HCT116 (cell line): Measurements from ENCODE around the gene BAX. TPM values are rescaled to one million over a fixed set of nuclear protein-coding genes. Genes with fewer than 3 reads are reported as not detected.
A peak's percentile ranks its signal among the peaks of the same experiment; 100 is the strongest.

ENCODE experiments used
- ATAC-seq: fragments of 200-7000 bp; cut with Tn5 transposase; 2 replicates; pipeline ENCODE4 v1.9.1; 2020; ENCODE audit warnings: mild to moderate bottlenecking, moderate library complexity
- BruUV-seq: library from RNA; stranded (reverse); fragments of 400-500 nt; replicated peaks from 2 replicates; lab custom pipeline; 2021; lab: Mats Ljungman, UMichigan
- CTCF ChIA-PET: fragments of 300-600 bp; sonication (Branson Sonifier 250); formaldehyde crosslinking; loops from one replicate; lab custom pipeline; 2021; ENCODE audit warnings: antibody characterized with exemption; lab: Charles Lee
- POLR2A ChIA-PET: fragments of 300-600, 350-600 bp; sonication (Branson Sonifier 250); formaldehyde crosslinking; loops from one replicate; lab custom pipeline; 2021; ENCODE audit warnings: antibody characterized with exemption; lab: Charles Lee
- RAD21 ChIA-PET, 2 experiments: fragments of 300-600 bp; sonication (Branson Sonifier 250); formaldehyde crosslinking; loops; one replicate each; lab custom pipeline; 2023; ENCODE audit warnings: low total read pairs in 2 of 2; ENCODE audit not compliant: uncharacterized antibody in 2 of 2, unreplicated experiment in 2 of 2, low non-redundant PET in 1 of 2; lab: Charles Lee
- DNase-seq: peaks from one replicate; pipeline ENCODE4 v3.0.0-alpha.2; 2010; ENCODE audit warnings: low read depth, low spot score
- H2AFZ ChIP-seq: fragments of 200-600 bp; shearing (Covaris generic), sonication (generic); 2 replicates; pipeline ENCODE4 v1.6.1; 2017; ENCODE audit warnings: low read depth, mixed run types, mixed read lengths, antibody characterized with exemption, low read length; ENCODE audit not compliant: poor library complexity, severe bottlenecking
- H3K27ac ChIP-seq: 2 replicates; pipeline ENCODE4 v1.5.1; 2012; ENCODE audit warnings: low read depth, low read length
- H3K27me3 ChIP-seq: fragments of 200-600 bp; sonication (generic); 2 replicates; pipeline ENCODE4 v1.6.1; 2016; ENCODE audit warnings: mixed run types, low read length, mixed read lengths; ENCODE audit not compliant: insufficient read depth
- H3K36me3 ChIP-seq, 2 experiments: fragments of 200-500 bp in 1 of 2; fragments of 200-600 bp in 1 of 2; sonication (Bioruptor generic) in 1 of 2; sonication (generic) in 1 of 2; 2 replicates each; pipeline versions ENCODE4 v1.5.1 to v1.6.1; 2014 to 2016; ENCODE audit warnings: low read length in 2 of 2, inconsistent platforms in 1 of 2, mixed read lengths in 1 of 2, mixed run types in 1 of 2; ENCODE audit not compliant: insufficient read depth in 2 of 2, control insufficient read depth in 1 of 2
- H3K4me1 ChIP-seq, 2 experiments: fragments of 200-600 bp in 1 of 2; sonication (generic) in 1 of 2; 2 replicates each; pipeline versions ENCODE4 v1.5.1 to v1.6.1; 2012 to 2017; ENCODE audit warnings: low read length in 2 of 2, inconsistent platforms in 1 of 2, mild to moderate bottlenecking in 1 of 2, mixed read lengths in 1 of 2, mixed run types in 1 of 2, moderate library complexity in 1 of 2; ENCODE audit not compliant: insufficient read depth in 2 of 2, control insufficient read depth in 1 of 2
- H3K4me2 ChIP-seq: fragments of 200-600 bp; sonication (generic); 2 replicates; pipeline ENCODE4 v1.6.1; 2017; ENCODE audit warnings: mixed run types, low read length, mixed read lengths
- H3K4me3 ChIP-seq, 2 experiments: fragments of 200-600 bp in 1 of 2; sonication (generic) in 1 of 2; replicated peaks in 1 of 2; 2 replicates each; pipeline ENCODE4 v1.5.1; 2011 to 2016; ENCODE audit warnings: low read length in 2 of 2, control low read depth in 1 of 2, low read depth in 1 of 2, mild to moderate bottlenecking in 1 of 2, mixed read lengths in 1 of 2, mixed run types in 1 of 2
- H3K79me2 ChIP-seq: fragments of 200-600 bp; sonication (generic); 2 replicates; pipeline ENCODE4 v1.6.1; 2017; ENCODE audit warnings: mild to moderate bottlenecking, mixed run types, low read length, moderate library complexity, mixed read lengths; ENCODE audit not compliant: insufficient read depth
- H3K9ac ChIP-seq: fragments of 200-600 bp; sonication (generic); 2 replicates; pipeline ENCODE4 v1.6.1; 2016; ENCODE audit warnings: low read length, mixed read lengths
- H3K9me2 ChIP-seq: fragments of 200-600 bp; sonication (generic), shearing (Covaris generic); 2 replicates; pipeline ENCODE4 v1.6.1; 2017; ENCODE audit warnings: mixed run types, mild to moderate bottlenecking, moderate library complexity; ENCODE audit not compliant: insufficient read depth
- H3K9me3 ChIP-seq, 2 experiments: fragments of 200-500 bp in 1 of 2; fragments of 200-600 bp in 1 of 2; sonication (Bioruptor generic) in 1 of 2; sonication (generic) in 1 of 2; 2 replicates each; pipeline ENCODE4 v1.6.1; 2014 to 2017; ENCODE audit warnings: low read length in 2 of 2, mixed read lengths in 2 of 2, inconsistent platforms in 1 of 2, low read depth in 1 of 2, mild to moderate bottlenecking in 1 of 2, mixed run types in 1 of 2, moderate library complexity in 1 of 2; ENCODE audit not compliant: control insufficient read depth in 1 of 2, insufficient read depth in 1 of 2
- H4K20me1 ChIP-seq: fragments of 200-600 bp; sonication (generic), shearing (Covaris generic); 2 replicates; pipeline ENCODE4 v1.6.1; 2017; ENCODE audit warnings: mixed run types, mild to moderate bottlenecking, moderate library complexity; ENCODE audit not compliant: insufficient read depth
- EGR1 ChIP-seq: IDR thresholded peaks from 2 replicates; pipeline ENCODE4 v1.6.1; 2012; ENCODE audit warnings: low read depth
- EZH2 ChIP-seq: fragments of 200-600 bp; sonication (generic); IDR thresholded peaks from 2 replicates; pipeline ENCODE4 v1.6.1; 2017; ENCODE audit warnings: antibody characterized with exemption, mixed run types
- FOSL1 ChIP-seq: IDR thresholded peaks from 2 replicates; pipeline ENCODE4 v1.6.1; 2012; ENCODE audit warnings: low read depth
- POLR2AphosphoS5 ChIP-seq: IDR thresholded peaks from 2 replicates; pipeline ENCODE4 v1.6.1; 2011; ENCODE audit warnings: mild to moderate bottlenecking, low read depth, low read length, moderate library complexity
- RAD21 ChIP-seq: IDR thresholded peaks from 2 replicates; pipeline ENCODE4 v1.6.1; 2012; ENCODE audit warnings: low read depth, mild to moderate bottlenecking
- TCF7L2 ChIP-seq: IDR thresholded peaks from 2 replicates; pipeline ENCODE4 v1.7.0; 2011; ENCODE audit warnings: borderline replicate concordance, inconsistent platforms; ENCODE audit not compliant: insufficient read depth, insufficient read length; ENCODE audit errors: extremely low read depth
- ZFX ChIP-seq: fragments of 450-650 bp; IDR thresholded peaks from 2 replicates; pipeline ENCODE4 v1.6.1; 2017
- intact Hi-C: fragments of 100-400 bp; cut with micrococcal nuclease; formaldehyde crosslinking; loops from 2 replicates; pipeline ENCODE4 v1.10.0; 2022
- total RNA-seq: library from RNA; stranded (reverse); gene quantifications from one replicate; pipeline ENCODE4 v1.2.1, GENCODE V29; 2021; ENCODE audit not compliant: unreplicated experiment
- TF ChIP-seq, protein P1 (sequence below): IDR thresholded peaks from 2 replicates; pipeline ENCODE4 v1.6.1; 2012
- TF ChIP-seq, protein P2 (sequence below): IDR thresholded peaks from 2 replicates; pipeline ENCODE4 v1.6.1; 2012
- TF ChIP-seq, protein P3 (sequence below), 3 experiments: fragments of 200-600 bp in 1 of 3; sonication (generic) in 1 of 3; IDR thresholded peaks in 2 of 3; conservative IDR thresholded peaks in 1 of 3; 2 replicates each; pipeline ENCODE4 v1.5.1; 2012 to 2017; ENCODE audit warnings: low read depth in 2 of 3, low read length in 2 of 3, antibody characterized with exemption in 1 of 3, borderline replicate concordance in 1 of 3, control low read depth in 1 of 3, mild to moderate bottlenecking in 1 of 3, mixed read lengths in 1 of 3, mixed run types in 1 of 3, moderate library complexity in 1 of 3; ENCODE audit not compliant: insufficient read depth in 1 of 3
- TF ChIP-seq, protein P4 (sequence below): IDR thresholded peaks from 2 replicates; pipeline ENCODE4 v1.6.1; 2012; ENCODE audit warnings: low read depth
- TF ChIP-seq, protein P5 (sequence below): IDR thresholded peaks from 2 replicates; pipeline ENCODE4 v1.6.1; 2011; ENCODE audit warnings: mild to moderate bottlenecking, low read length, moderate library complexity; ENCODE audit not compliant: insufficient replicate concordance; ENCODE audit errors: extremely low read depth

The BAX gene
- total RNA-seq, 1 experiment from 2014 or later: 96.4 TPM

DNA sequence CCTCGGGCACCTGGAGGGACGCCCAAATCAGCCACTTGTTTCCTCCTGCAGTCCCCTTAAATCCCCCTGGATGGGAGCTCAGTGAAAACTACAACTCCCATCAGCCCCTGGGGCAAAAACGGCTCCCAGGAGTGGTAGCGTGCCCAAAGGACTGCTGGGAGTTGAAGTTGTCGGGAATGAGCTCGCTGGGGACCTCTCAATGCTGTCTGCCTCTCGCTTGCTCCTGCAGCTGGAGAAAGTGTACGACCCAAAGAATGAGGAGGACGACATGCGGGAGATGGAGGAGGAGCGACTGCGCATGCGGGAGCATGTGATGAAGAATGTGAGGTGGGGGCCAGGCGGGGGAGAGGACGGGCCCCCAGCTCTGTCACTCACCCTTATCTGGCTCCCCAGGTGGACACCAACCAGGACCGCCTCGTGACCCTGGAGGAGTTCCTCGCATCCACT, 35.9 kb upstream of the BAX start:
- H2AFZ ChIP-seq: no peak overlapping the region
- RAD21 ChIA-PET: interaction anchor here in 1 of 2 experiments (0.5 kb wide), 1 partner anchor 49 kb away, joined by 3 read pairs; no protein-coding TSS in a partner anchor
- TF ChIP-seq ZFX (no peak), EGR1 (no peak), EZH2 (no peak), TCF7L2 (no peak), RAD21 (no peak), POLR2AphosphoS5 (no peak), FOSL1 (no peak)
- TF ChIP-seq, protein P1, sequence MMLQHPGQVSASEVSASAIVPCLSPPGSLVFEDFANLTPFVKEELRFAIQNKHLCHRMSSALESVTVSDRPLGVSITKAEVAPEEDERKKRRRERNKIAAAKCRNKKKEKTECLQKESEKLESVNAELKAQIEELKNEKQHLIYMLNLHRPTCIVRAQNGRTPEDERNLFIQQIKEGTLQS: no peak
- TF ChIP-seq, protein P2, sequence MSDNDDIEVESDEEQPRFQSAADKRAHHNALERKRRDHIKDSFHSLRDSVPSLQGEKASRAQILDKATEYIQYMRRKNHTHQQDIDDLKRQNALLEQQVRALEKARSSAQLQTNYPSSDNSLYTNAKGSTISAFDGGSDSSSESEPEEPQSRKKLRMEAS: no peak
- TF ChIP-seq, protein P3, sequence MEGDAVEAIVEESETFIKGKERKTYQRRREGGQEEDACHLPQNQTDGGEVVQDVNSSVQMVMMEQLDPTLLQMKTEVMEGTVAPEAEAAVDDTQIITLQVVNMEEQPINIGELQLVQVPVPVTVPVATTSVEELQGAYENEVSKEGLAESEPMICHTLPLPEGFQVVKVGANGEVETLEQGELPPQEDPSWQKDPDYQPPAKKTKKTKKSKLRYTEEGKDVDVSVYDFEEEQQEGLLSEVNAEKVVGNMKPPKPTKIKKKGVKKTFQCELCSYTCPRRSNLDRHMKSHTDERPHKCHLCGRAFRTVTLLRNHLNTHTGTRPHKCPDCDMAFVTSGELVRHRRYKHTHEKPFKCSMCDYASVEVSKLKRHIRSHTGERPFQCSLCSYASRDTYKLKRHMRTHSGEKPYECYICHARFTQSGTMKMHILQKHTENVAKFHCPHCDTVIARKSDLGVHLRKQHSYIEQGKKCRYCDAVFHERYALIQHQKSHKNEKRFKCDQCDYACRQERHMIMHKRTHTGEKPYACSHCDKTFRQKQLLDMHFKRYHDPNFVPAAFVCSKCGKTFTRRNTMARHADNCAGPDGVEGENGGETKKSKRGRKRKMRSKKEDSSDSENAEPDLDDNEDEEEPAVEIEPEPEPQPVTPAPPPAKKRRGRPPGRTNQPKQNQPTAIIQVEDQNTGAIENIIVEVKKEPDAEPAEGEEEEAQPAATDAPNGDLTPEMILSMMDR (IDR thresholded peaks at IDR 0.05 in 2 of 3, conservative IDR thresholded peaks at IDR 0.05 in 1 of 3; ENCODE audit: borderline replicate concordance in 1 of 3, insufficient read depth in 1 of 3, low read depth in 2 of 3, low read length in 2 of 3): no peak
- TF ChIP-seq, protein P4, sequence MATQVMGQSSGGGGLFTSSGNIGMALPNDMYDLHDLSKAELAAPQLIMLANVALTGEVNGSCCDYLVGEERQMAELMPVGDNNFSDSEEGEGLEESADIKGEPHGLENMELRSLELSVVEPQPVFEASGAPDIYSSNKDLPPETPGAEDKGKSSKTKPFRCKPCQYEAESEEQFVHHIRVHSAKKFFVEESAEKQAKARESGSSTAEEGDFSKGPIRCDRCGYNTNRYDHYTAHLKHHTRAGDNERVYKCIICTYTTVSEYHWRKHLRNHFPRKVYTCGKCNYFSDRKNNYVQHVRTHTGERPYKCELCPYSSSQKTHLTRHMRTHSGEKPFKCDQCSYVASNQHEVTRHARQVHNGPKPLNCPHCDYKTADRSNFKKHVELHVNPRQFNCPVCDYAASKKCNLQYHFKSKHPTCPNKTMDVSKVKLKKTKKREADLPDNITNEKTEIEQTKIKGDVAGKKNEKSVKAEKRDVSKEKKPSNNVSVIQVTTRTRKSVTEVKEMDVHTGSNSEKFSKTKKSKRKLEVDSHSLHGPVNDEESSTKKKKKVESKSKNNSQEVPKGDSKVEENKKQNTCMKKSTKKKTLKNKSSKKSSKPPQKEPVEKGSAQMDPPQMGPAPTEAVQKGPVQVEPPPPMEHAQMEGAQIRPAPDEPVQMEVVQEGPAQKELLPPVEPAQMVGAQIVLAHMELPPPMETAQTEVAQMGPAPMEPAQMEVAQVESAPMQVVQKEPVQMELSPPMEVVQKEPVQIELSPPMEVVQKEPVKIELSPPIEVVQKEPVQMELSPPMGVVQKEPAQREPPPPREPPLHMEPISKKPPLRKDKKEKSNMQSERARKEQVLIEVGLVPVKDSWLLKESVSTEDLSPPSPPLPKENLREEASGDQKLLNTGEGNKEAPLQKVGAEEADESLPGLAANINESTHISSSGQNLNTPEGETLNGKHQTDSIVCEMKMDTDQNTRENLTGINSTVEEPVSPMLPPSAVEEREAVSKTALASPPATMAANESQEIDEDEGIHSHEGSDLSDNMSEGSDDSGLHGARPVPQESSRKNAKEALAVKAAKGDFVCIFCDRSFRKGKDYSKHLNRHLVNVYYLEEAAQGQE: no peak
- TF ChIP-seq, protein P5, sequence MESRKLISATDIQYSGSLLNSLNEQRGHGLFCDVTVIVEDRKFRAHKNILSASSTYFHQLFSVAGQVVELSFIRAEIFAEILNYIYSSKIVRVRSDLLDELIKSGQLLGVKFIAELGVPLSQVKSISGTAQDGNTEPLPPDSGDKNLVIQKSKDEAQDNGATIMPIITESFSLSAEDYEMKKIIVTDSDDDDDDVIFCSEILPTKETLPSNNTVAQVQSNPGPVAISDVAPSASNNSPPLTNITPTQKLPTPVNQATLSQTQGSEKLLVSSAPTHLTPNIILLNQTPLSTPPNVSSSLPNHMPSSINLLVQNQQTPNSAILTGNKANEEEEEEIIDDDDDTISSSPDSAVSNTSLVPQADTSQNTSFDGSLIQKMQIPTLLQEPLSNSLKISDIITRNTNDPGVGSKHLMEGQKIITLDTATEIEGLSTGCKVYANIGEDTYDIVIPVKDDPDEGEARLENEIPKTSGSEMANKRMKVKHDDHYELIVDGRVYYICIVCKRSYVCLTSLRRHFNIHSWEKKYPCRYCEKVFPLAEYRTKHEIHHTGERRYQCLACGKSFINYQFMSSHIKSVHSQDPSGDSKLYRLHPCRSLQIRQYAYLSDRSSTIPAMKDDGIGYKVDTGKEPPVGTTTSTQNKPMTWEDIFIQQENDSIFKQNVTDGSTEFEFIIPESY: no peak
- TF ChIP-seq, all 23 proteins: peak for 0
- no peak overlapping the region for H3K4me3 ChIP-seq
- DNase-seq (no peak), ATAC-seq (peak; percentile 93)
- H3K4me2 ChIP-seq: no peak overlapping the region
- no peak overlapping the region for H3K27ac ChIP-seq
- no peaks in the 10 kb centered on the region for H3K9me2 ChIP-seq
- no peaks in the 10 kb centered on the region for H4K20me1 ChIP-seq
- no peaks in the 10 kb centered on the region for H3K9me3 ChIP-seq
- no peaks in the 10 kb centered on the region for H3K27me3 ChIP-seq
- intact Hi-C loops: no loop called here
- H3K36me3 ChIP-seq: peaks cover 2 to 3% of the 10 kb centered on the region in 2 experiments; a peak in 1 of 4 replicates
- POLR2A ChIA-PET: interaction anchor here (1.0 to 1.6 kb wide), 4 partner anchors 14 to 49 kb away, joined by 3 to 4 read pairs (median 3); partner anchors contain the start of genes BAX, DHDH and PPP1R15A
- CTCF ChIA-PET: interaction anchor here (0.7 to 1.2 kb wide), 3 partner anchors 19 to 123 kb away, joined by 3 read pairs; partner anchors contain the start of gene NUCB1
- BruUV-seq: no TSS peak
- H3K79me2 ChIP-seq: no peaks in the 10 kb centered on the region
- no peak overlapping the region for H3K9ac ChIP-seq
- no peaks in the 10 kb centered on the region for H3K4me1 ChIP-seq
